LNCaP clone FGC (cell line): Measurements from ENCODE around the gene PDP2.
A peak's percentile ranks its signal among the peaks of the same experiment; 100 is the strongest.

Experiments used
- DNase-seq: peaks from one replicate; pipeline ENCODE4 v3.0.0-alpha.2; 2011; ENCODE audit warnings: low read depth
- H3K4me3 ChIP-seq: 2 replicates; pipeline ENCODE4 v1.5.1; 2011; ENCODE audit warnings: mild to moderate bottlenecking, low read depth, low read length, control low read depth
- TF ChIP-seq, protein P1 (sequence below): IDR thresholded peaks from 2 replicates; pipeline ENCODE4 v1.5.1; 2012; ENCODE audit warnings: mild to moderate bottlenecking; ENCODE audit not compliant: control insufficient read depth, insufficient read depth; ENCODE audit errors: extremely low read depth

PDP2 gene

DNA sequence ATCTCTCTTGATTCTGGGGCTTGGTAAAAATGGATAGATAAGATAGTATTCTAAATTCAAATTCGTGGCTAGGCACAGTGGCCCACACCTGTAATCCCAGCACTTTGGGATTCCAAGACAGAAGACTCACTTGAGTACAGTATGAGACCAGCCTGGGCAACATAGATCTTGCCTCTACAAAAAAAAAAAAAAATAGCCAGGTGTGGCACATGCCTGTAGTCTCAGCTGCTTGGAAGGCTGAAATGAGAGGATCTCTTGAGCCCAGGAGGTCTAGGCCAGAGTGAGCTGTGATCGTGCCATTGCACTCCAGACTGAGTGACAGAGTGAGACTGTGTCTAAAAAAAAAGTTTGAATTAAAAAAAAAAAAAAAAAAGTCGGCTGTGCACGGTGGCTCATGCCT, 9.3 kb downstream of the PDP2 start:
- no peak overlapping the region for H3K4me3 ChIP-seq
- DNase-seq, result no peak
- TF ChIP-seq, protein P1, sequence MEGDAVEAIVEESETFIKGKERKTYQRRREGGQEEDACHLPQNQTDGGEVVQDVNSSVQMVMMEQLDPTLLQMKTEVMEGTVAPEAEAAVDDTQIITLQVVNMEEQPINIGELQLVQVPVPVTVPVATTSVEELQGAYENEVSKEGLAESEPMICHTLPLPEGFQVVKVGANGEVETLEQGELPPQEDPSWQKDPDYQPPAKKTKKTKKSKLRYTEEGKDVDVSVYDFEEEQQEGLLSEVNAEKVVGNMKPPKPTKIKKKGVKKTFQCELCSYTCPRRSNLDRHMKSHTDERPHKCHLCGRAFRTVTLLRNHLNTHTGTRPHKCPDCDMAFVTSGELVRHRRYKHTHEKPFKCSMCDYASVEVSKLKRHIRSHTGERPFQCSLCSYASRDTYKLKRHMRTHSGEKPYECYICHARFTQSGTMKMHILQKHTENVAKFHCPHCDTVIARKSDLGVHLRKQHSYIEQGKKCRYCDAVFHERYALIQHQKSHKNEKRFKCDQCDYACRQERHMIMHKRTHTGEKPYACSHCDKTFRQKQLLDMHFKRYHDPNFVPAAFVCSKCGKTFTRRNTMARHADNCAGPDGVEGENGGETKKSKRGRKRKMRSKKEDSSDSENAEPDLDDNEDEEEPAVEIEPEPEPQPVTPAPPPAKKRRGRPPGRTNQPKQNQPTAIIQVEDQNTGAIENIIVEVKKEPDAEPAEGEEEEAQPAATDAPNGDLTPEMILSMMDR, result no peak

DNA sequence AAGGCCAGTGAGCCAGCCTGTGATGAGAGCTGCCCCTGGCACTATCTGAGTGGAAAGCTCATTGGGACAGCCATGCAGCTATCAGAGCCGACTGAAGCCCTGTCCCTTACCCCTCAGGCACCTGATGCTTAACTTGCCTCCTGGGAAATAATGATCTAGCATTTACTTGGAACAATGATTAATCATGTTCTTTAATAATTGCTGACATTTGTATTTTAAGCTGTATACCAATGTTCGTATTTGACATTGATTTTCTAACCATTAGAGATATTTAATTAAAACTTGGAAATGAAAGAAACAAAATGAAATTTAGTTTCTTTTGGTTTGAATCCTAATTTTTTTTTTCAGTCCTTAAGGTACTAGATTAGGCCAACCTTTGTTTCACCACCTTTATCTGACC, 10.5 kb downstream of the PDP2 start:
- no peak overlapping the region for H3K4me3 ChIP-seq
- TF ChIP-seq, protein P1, result no peak
- DNase-seq, result no peak

DNA sequence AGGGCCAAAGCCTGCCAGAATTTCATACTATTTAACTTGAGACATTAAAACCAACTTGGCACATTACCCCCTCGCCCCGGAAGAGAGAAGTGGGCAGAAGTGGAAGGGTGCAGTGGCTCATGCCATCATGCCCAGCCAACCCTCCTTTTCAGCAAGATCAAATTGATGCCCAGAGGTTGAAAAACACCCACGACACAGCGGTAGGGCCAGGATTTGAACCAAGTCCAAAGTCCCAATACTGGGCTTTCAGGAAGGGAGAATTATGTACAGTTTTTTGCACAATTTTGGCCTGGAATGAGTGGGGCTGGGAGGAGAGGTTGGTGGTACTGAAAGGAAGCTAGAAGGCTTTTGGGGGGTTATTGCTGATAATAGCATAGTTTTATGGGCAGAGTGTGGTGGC, 11.0 kb downstream of the PDP2 start:
- H3K4me3 ChIP-seq, result no peak overlapping the region
- TF ChIP-seq, protein P1, result no peak
- DNase-seq, result no peak

DNA sequence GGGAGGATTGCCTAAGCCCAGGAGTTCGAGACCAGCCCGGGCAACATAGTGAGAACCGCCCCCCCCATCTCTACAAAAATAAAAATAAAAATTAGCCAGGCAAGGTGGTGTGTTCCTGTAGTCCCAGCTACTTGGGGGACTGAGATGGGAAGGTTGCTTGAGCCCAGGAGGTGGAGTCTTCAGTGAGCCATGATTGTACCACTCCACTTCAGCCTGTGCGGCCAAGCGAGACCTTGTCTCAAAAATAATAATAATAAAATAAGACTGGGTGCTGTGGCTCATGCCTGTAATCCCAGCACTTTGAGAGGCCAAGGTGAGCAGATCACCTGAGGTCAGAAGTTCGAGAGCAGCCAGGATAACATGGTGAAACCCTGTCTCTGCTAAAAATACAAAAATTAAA, 11.5 kb downstream of the PDP2 start:
- H3K4me3 ChIP-seq, result no peak overlapping the region
- TF ChIP-seq, protein P1, result no peak
- DNase-seq, result no peak

DNA sequence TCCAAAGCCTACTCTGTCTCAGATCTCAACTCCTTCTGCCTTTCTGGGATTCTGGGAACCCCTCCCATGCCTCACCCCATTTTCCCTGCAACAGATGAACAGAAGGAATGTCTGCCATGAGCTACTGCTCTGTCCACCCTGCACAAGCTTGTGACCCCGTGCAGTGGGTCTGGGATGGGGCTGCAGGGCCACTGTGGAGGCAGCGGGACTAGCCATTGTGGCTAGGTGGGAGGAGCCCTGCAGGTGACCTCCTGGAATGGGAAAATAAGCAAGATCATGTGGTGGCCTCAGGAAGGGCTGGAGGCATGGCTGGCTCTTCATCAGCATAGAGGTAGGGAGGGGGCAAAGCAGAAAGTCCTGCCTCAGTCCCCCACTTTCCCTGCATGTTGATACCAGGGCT, 13.7 kb downstream of the PDP2 start:
- H3K4me3 ChIP-seq, result no peak overlapping the region
- TF ChIP-seq, protein P1, result no peak
- DNase-seq, result no peak

DNA sequence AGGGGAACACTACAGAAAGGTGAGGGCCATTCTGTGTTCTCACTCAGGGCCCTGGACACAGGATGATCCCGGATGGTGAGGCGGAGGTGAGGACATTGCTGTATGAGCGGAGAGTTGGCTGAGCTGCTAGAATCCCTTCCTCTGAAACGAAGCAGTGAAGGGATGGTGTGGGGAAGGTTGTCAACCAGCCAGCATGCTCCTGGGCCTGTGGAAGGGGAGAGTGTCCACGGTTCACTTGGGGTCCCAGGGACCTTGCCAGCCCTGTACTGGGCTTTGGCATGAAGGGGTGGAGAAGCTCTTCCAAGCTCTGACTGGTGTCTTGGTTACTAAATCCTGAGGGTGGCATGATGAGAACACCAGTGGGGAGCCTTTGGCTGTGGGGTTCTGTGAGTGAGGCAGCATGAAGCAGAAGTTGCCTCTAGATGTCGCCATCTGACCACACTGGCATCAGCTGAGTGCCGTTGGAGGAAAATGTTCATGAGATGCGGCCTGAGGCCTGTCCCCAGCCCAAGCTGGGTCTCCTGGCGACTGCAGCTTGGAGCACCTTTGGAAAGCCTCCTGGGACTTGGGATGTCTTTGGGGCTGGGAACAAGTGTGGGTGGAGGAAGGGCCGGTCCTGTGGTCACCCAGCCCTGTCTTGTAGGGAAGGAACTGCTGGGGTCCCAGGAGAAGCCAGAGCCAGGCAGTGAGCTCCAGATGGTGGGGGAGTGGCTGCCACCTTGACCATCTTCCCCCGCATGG, 14.8 kb downstream of the PDP2 start:
- no peak for DNase-seq
- TF ChIP-seq, protein P1, result peak; percentile 91
- H3K4me3 ChIP-seq, result no peak overlapping the region

DNA sequence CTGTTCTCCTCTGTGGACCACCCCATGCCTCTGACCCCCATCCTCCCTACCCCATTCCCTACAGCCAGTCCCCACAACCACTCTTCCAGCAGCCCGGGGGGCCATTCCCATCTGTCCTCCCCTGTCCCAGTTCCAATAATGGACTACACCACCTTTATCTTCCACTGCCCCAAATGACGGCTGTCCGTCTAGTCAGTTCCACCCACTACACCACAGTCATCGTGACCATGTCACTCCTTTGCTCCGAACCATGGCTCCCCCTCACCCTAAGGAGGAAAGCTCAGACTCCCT, 15.3 kb downstream of the PDP2 start:
- no peak overlapping the region for H3K4me3 ChIP-seq
- TF ChIP-seq, protein P1, result no peak
- DNase-seq, result no peak
